Effector memory CD8-positive, alpha-beta T cell (primary cell): Measurements from ENCODE around the gene GUCY2D.
A peak's percentile ranks its signal among the peaks of the same experiment; 100 is the strongest.
"Not testable (repeated sequence)": the region's sequence is repeated elsewhere in the genome, so short reads cannot be mapped to it uniquely, and the experiment has no call there.

Source experiments
- ATAC-seq: fragments of 150-1000 bp; cut with Tn5 transposase; replicated peaks from 2 replicates; pipeline ENCODE4 v1.10.0; 2021; ENCODE audit warnings: mild to moderate bottlenecking, moderate library complexity
- DNase-seq, 3 experiments: peaks; one replicate each; pipeline ENCODE4 v3.0.0; 2021
- H3K27ac Mint-ChIP-seq, 2 donors: one replicate each; pipeline ENCODE4 v1.8.0; 2022; ENCODE audit warnings: mild to moderate bottlenecking in 2 of 2, mixed read lengths in 2 of 2, moderate library complexity in 2 of 2
- H3K27me3 Mint-ChIP-seq, 2 donors: one replicate each; pipeline ENCODE4 v1.8.0; 2022; ENCODE audit warnings: mixed read lengths in 2 of 2
- H3K36me3 Mint-ChIP-seq: one replicate; pipeline ENCODE4 v1.8.0; 2022; ENCODE audit warnings: mild to moderate bottlenecking, moderate library complexity, mixed read lengths; ENCODE audit not compliant: insufficient read depth
- H3K4me1 Mint-ChIP-seq, 2 donors: one replicate each; pipeline ENCODE4 v1.8.0; 2022; ENCODE audit warnings: low read depth in 2 of 2, mixed read lengths in 2 of 2
- H3K4me3 Mint-ChIP-seq, 2 donors: one replicate each; pipeline ENCODE4 v1.8.0; 2022; ENCODE audit warnings: mild to moderate bottlenecking in 2 of 2, mixed read lengths in 2 of 2, moderate library complexity in 2 of 2
- H3K9me3 Mint-ChIP-seq, 2 donors: one replicate each; pipeline ENCODE4 v1.8.0; 2022; ENCODE audit warnings: mixed read lengths in 2 of 2

GUCY2D gene

DNA sequence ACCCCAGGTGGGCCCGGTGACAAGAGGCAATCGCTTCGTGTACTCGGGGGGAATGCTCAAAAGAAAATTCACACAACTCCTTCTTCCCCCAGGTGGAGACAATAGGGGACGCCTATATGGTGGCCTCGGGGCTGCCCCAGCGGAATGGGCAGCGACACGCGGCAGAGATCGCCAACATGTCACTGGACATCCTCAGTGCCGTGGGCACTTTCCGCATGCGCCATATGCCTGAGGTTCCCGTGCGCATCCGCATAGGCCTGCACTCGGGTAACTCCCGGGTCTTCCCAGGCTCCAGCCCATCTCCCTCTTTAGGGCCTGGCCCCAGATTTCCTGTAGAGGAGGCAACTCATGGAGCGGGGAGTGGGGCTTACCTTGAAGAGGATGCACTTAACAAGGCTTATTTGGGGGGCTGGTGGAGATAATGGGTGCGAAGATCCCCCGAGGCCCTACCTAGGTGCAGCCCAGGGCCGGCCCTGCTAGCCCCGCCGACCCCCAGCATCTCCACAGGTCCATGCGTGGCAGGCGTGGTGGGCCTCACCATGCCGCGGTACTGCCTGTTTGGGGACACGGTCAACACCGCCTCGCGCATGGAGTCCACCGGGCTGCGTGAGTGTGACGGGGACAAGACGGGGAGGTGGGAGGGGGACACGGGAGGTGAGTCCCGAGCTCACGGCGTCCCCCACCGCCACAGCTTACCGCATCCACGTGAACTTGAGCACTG, 13.0 kb downstream of the GUCY2D start:
- H3K9me3 Mint-ChIP-seq = no peaks in the 10 kb centered on the region
- H3K27me3 Mint-ChIP-seq = peaks cover 33 to 61% of the 10 kb centered on the region in 2 donors
- ATAC-seq = no peak
- H3K27ac Mint-ChIP-seq = no peak overlapping the region
- H3K4me1 Mint-ChIP-seq = peaks cover 4 to 14% of the 10 kb centered on the region in 2 donors
- H3K36me3 Mint-ChIP-seq = no peaks in the 10 kb centered on the region
- peak overlapping the region in 1 of 2 donors; percentile 22 for H3K4me3 Mint-ChIP-seq
- no peak for DNase-seq

DNA sequence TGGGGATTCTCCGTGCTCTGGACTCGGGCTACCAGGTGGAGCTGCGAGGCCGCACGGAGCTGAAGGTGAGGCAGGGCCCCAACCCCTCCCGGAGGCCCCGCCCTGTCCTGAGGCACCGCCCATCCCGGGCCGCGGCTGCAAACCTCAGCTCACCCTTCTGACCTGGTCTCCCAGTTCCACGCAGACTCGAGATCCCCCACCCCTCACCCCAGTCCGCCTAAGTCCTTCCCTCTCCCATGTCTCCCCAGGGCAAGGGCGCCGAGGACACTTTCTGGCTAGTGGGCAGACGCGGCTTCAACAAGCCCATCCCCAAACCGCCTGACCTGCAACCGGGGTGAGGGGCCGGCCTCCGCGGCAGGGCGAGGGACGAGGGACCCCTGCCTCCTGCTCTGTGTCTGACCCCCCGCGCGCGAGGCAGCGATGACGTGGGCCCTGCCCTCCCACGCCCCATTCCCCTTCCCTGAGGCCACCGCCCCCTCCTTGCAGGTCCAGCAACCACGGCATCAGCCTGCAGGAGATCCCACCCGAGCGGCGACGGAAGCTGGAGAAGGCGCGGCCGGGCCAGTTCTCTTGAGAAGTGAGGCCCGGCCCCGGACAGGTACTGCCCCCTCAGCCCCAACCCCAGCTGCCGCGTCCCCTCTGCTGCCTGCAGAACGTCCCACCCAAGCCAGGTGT, 13.7 kb downstream of the GUCY2D start:
- H3K27me3 Mint-ChIP-seq = peaks cover 38 to 65% of the 10 kb centered on the region in 2 donors
- H3K4me3 Mint-ChIP-seq = peak overlapping the region; percentile 75
- no peaks in the 10 kb centered on the region for H3K9me3 Mint-ChIP-seq
- peaks cover 4 to 14% of the 10 kb centered on the region in 2 donors for H3K4me1 Mint-ChIP-seq
- ATAC-seq = peak; percentile 53
- DNase-seq = no peak
- H3K36me3 Mint-ChIP-seq = no peaks in the 10 kb centered on the region
- H3K27ac Mint-ChIP-seq = no peak overlapping the region

DNA sequence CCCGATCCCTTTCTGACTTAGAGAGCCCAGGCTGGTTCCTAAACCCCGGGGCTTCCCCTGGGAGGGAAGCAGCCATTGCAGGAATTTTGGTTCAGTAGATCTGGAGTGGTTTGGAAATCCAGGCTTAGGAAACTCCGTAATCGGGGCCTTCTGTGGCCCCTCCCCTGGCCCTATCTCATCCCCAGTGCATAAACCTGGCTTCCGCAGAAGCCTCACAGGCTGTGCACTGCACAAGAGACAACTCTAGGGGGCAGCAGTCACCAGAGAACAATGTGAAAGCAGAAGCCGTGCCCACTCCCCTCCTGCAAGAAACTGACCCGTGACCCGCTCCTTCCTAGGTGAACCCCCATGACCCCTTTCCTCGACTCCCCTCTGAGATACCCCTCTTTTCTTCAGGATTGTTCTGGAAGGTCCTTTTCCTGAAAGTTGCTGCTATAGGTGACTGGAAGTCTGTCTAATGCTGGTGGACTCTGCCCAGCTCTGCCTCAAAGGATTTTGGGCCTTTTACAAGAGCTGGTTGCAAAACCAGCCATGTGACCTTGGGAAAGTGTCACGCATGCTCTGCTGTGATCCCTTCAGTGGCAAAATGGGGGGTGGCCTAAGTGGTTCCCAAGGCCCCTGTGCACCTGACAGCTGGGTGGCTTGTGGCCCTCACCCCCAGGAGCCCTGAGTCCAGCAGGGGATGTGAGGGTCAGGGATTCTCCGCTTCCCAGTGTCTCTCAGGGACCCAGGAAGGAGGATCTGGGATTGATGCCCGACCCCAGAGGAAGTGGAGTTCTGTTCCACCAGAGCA, 14.4 kb downstream of the GUCY2D start:
- Mint-ChIP-seq H3K4me3 (peak overlapping the region; percentile 75), H3K27ac (no peak overlapping the region)

DNA sequence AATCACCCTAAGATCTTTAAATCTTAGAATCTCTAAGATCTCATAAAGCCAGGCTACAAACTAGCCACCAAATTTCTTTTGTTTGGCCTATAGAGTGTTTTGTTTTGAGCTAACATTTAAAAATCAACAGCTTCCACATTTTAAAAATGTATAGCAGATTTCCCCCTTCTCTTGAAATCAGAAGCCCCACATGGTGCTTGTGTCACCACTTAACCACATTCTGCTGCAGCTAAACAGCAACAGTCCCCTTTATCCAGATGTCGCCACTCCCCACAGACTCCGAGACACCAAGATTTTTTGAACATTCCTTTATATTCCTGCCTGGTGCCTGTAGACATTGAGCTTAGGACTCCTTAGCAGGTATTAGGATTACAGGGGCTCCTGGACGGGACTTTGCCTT, 16.0 kb downstream of the GUCY2D start:
- H3K4me1 Mint-ChIP-seq = peaks cover 4 to 12% of the 10 kb centered on the region in 2 donors
- ATAC-seq (no peak), DNase-seq (no peak)
- no peaks in the 10 kb centered on the region for H3K9me3 Mint-ChIP-seq
- H3K4me3 Mint-ChIP-seq = no peak overlapping the region
- no peaks in the 10 kb centered on the region for H3K36me3 Mint-ChIP-seq
- no peak overlapping the region for H3K27ac Mint-ChIP-seq
- peaks cover 53 to 69% of the 10 kb centered on the region in 2 donors for H3K27me3 Mint-ChIP-seq

More for the DNA sequence above, 14.4 kb downstream of the GUCY2D start:
- DNase-seq = peak; percentile 25 to 34 (median 27)
- no peaks in the 10 kb centered on the region for H3K36me3 Mint-ChIP-seq
- H3K27me3 Mint-ChIP-seq = peaks cover 45 to 68% of the 10 kb centered on the region in 2 donors
- ATAC-seq = peak; percentile 78
- H3K9me3 Mint-ChIP-seq = no peaks in the 10 kb centered on the region
- peaks cover 4 to 14% of the 10 kb centered on the region in 2 donors for H3K4me1 Mint-ChIP-seq

DNA sequence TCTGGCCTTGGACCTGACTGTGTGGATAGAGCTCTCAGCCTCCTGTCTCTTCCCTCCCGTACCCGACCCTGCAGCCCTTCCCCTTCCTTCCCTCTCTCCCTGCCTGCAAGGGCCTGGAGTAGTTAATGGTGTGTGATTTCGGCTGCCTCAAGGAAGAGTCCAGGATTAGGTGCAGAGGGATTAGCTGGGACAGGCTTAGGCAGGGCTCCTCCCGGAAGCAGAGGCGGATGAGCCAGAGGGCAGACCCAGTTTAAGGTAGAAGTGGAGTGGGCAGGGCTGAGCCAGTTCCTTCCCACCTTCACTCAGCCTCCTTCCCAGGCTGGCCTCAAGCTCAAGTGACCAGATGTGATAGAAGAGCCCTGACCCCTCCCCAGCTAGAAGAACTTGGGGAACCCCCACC, 16.8 kb downstream of the GUCY2D start:
- no peak overlapping the region for H3K27ac Mint-ChIP-seq
- ATAC-seq = no peak
- H3K36me3 Mint-ChIP-seq = no peaks in the 10 kb centered on the region
- peaks cover 4 to 10% of the 10 kb centered on the region in 2 donors for H3K4me1 Mint-ChIP-seq
- no peaks in the 10 kb centered on the region for H3K9me3 Mint-ChIP-seq
- DNase-seq = no peak
- no peak overlapping the region for H3K4me3 Mint-ChIP-seq
- peaks cover 53 to 61% of the 10 kb centered on the region in 2 donors for H3K27me3 Mint-ChIP-seq

DNA sequence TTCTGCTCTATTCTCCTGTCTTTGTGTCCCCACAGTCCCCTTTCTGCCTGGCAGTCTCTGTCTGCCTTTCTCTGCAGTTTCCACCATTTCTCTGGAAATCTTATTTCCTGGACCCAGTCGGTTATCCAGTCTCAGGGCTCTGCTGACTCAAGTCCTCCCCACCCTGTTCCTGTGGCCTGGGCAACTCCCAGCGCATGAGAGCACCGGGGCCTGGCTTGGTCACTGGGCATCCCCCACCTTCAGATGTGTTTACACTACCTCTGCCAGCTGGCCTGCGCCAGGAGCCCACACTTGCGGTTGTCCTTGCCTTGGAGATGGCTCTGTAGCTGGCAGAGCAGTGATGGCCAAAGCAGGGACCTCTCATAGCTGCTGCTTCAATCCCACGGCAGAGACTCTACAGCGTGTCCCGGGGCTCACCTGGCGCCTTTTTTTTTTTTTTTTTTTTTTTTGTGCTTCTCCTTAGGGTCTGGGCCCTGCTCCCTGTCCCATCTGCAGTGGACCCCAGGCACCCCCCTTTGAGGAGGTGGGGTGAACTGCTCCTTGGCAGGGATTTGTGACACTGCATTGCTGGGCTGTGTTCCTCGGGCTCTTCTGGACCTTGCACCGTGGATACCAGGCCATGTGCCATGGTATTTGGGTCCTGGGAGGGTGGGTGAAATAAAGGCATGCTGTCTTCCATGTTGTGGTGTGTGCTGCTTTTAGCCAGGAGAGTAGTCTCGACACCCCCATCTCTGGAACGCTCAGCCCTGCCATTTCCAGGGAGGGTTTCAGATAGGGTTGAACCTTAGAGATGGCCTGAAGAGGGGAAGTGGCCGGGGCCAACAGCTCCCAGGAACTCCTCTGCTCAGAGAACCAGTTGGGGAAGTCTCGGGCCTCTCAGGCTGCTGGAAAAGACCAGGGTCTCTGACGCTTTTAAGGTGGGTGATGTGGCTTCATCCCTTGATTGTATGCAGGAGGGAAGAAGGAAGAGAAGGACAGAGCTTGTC, 17.5 kb downstream of the GUCY2D start:
- H3K4me3 Mint-ChIP-seq = no peak overlapping the region
- no peak for ATAC-seq
- no peak for DNase-seq

DNA sequence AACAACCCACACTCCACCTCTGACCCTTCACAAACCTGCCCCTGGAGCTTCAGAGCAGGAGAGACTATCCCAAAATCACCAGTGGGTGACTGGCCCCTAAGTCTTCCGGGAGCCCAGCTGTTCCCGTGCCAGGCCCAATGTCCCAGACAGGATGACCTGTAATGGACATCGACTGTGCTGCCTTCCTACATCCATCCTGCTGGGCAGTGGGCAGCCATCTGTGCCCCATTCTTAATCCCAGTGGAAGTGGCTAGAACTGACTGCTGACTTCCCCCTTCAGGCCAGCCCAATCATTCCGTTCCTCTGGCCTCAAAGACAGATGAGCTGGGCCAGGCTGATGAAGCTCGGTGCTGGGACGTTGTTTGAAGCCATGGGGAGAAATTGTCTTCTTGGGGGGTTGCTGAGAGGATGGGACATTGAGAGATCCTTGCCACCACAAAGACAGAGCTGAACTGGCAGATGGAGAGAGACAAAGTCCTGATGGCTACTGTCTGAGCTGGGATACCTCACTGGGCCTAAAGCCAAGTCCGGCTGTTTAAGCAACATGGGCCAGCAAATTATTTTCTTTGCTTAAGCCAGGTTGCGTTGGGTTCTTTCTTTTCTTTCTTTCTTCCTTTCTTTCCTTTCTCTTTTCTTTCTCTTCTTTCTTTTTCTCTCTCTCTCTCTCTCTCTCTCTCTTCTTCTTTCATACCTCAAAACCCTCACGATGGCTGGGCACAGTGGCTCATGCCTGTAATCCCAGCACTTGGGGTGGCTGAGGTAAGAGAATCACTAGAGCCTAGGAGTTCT, 18.6 kb downstream of the GUCY2D start:
- no peak overlapping the region for H3K27ac Mint-ChIP-seq
- no peak for DNase-seq

More for the DNA sequence above, 17.5 kb downstream of the GUCY2D start:
- no peak overlapping the region for H3K27ac Mint-ChIP-seq
- H3K36me3 Mint-ChIP-seq = peaks cover 1% of the 10 kb centered on the region
- H3K27me3 Mint-ChIP-seq = peaks cover 57 to 61% of the 10 kb centered on the region in 2 donors
- peaks cover 4 to 10% of the 10 kb centered on the region in 2 donors for H3K4me1 Mint-ChIP-seq
- no peaks in the 10 kb centered on the region for H3K9me3 Mint-ChIP-seq

DNA sequence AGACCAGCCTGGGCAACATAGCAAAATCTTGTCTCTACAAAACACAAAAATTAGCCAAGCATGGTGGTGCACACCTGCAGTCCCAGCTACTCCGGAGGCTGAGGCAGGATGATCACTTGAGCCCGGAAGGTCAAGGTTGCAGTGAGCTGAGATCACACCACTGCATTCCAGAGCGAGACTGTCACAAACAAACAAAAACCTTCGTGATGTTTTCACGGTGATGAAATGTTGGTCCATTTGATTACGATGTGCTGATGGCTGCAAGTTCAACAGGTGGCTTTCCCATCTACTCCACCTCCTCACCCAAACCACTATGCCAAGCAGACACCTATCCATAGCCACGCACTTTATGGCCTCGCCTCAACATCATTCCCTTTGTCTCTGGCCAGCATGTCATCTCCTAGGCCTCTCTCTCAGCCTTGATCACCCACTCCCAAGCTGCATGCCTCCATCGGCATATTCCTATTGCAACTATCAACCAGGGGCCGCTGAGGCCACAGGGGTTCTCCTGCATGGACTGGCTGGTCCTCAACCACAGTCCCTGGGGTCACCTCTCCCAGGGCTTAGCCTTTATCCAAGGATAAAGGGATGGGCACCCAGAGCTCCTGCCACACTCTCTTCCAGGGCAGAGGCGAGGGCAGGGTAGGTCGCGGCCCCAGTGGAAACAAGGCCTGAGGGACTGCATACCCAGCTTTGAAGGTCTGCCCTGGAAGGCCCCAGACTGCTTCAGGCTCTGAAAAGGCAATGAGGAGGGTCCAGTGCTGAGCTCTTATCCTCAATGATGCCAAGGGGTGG, 19.3 kb downstream of the GUCY2D start:
- Mint-ChIP-seq H3K4me1 (peaks cover 3 to 4% of the 10 kb centered on the region in 2 donors), H3K27ac (no peak overlapping the region), H3K4me3 (no peak overlapping the region), H3K36me3 (peaks cover 3% of the 10 kb centered on the region), H3K27me3 (peaks cover 50 to 65% of the 10 kb centered on the region in 2 donors), H3K9me3 (no peaks in the 10 kb centered on the region)
- DNase-seq (no peak), ATAC-seq (no peak)

More for the DNA sequence above, 18.6 kb downstream of the GUCY2D start:
- H3K4me1 Mint-ChIP-seq = peaks cover 4 to 10% of the 10 kb centered on the region in 2 donors
- no peak overlapping the region for H3K4me3 Mint-ChIP-seq
- H3K27me3 Mint-ChIP-seq = peaks cover 53 to 65% of the 10 kb centered on the region in 2 donors
- ATAC-seq = no peak
- peaks cover 3% of the 10 kb centered on the region for H3K36me3 Mint-ChIP-seq
- no peaks in the 10 kb centered on the region for H3K9me3 Mint-ChIP-seq

DNA sequence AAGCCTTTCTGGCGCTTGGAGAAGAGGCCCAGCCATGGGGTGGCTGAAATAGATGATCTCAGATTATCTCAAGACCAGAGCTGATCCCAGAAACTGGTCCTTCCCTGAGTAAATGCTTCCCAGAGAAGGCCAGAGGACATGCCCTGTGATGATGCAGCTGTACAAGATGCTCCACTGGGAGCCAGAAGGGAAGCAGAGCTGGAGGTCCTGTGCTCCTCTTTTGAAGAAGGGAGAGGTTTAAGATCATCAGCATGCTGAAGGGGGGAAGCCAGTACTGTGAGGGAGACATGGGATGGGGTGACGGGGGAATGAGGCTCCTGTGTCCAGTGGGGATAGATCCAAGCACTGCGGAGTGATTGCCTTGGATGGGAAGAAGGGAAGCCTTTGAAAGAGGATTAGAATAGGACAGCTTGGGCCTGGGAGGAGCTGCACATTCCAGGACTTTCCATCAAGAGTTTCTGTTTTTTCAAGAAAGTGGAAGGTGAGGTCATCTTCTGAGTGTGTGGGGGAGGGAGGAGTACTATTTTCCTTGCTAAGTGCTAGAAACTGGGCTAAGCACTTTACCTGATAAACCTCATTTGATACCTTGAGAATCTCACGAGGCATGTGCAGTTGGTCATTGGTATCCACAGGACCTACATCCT, 20.1 kb downstream of the GUCY2D start:
- DNase-seq (no peak), ATAC-seq (no peak)
- Mint-ChIP-seq H3K9me3 (no peaks in the 10 kb centered on the region), H3K4me3 (no peak overlapping the region), H3K36me3 (peaks cover 3% of the 10 kb centered on the region), H3K27ac (no peak overlapping the region), H3K27me3 (peaks cover 52 to 67% of the 10 kb centered on the region in 2 donors), H3K4me1 (no peaks in the 10 kb centered on the region)

DNA sequence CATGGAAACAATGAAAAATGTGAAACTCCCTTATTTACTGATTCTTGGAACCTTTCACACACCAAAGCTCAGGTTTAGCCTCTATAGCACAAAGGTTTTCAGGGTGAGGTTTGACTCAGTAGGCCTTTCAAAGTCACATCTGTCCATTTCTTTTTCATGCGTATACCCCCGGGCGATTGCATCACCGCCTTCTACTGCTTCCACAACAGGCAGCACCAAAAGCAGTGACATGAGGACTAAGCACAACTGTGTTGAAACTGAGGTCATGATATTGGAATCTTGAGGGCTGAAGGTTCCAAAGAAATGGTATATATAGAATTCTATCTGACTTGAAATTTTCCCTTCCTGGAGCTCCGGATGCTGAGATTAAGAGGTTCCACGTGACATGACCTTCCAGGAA, 21.7 kb downstream of the GUCY2D start:
- H3K4me1 Mint-ChIP-seq, DNase-seq, H3K27ac Mint-ChIP-seq, H3K4me3 Mint-ChIP-seq, ATAC-seq, H3K36me3 Mint-ChIP-seq, H3K9me3 Mint-ChIP-seq: not testable (repeated sequence)
- peaks cover 68 to 78% of the 10 kb centered on the region in 2 donors for H3K27me3 Mint-ChIP-seq
